C1 segment of cervical spinal cord (tissue), 14 donors: ENCODE results near the gene NTRK3.

Experiments
- DNase-seq, 14 donors: peaks; one replicate each; lab custom pipeline; 2025; lab: John Stamatoyannopoulos, UW

NTRK3 gene

GRCh38 chr15:88004399-88004798, 252.1 kb downstream of the NTRK3 start:
- DNase-seq: no peak

- no peak for DNase-seq
Observed at GRCh38 chr15:88003541-88004327, 252.8 kb downstream of the NTRK3 start.

GRCh38 chr15:88002706-88003105, 253.8 kb downstream of the NTRK3 start:
- no peak for DNase-seq

- DNase-seq: no peak
Observed at GRCh38 chr15:87998630-87999029, 257.9 kb downstream of the NTRK3 start.

- no peak for DNase-seq
Observed at GRCh38 chr15:87986776-87987175, 269.8 kb downstream of the NTRK3 start.

GRCh38 chr15:87985451-87985850, 271.1 kb downstream of the NTRK3 start:
- no peak for DNase-seq

- no peak for DNase-seq
Observed at GRCh38 chr15:87981969-87982368, 274.6 kb downstream of the NTRK3 start.

GRCh38 chr15:87977907-87978306, 278.6 kb downstream of the NTRK3 start:
- no peak for DNase-seq

- DNase-seq: no peak
Observed at GRCh38 chr15:87976552-87976951, 280.0 kb downstream of the NTRK3 start.

GRCh38 chr15:87973501-87974215, 282.9 kb downstream of the NTRK3 start:
- no peak for DNase-seq

GRCh38 chr15:87971076-87971475, 285.5 kb downstream of the NTRK3 start:
- no peak for DNase-seq

GRCh38 chr15:87967951-87968350, 288.6 kb downstream of the NTRK3 start:
- DNase-seq: no peak

GRCh38 chr15:87965304-87965703, 291.2 kb downstream of the NTRK3 start:
- no peak for DNase-seq

- DNase-seq: peak in 1 of 14 donors; percentile 61
Observed at GRCh38 chr15:87962428-87962827, 294.1 kb downstream of the NTRK3 start.

GRCh38 chr15:87961851-87962420, 294.6 kb downstream of the NTRK3 start:
- DNase-seq: peak in 4 of 14 donors; percentile 8 to 92 (median 12)

GRCh38 chr15:87959662-87960061, 296.9 kb downstream of the NTRK3 start:
- peak in 2 of 14 donors; percentile 21 to 31 for DNase-seq

GRCh38 chr15:87959080-87959479, 297.5 kb downstream of the NTRK3 start:
- no peak for DNase-seq

GRCh38 chr15:87955284-87955909, 301.1 kb downstream of the NTRK3 start:
- peak in 2 of 14 donors; percentile 22 to 30 for DNase-seq

GRCh38 chr15:87954793-87955192, 301.7 kb downstream of the NTRK3 start:
- DNase-seq: no peak

GRCh38 chr15:87952736-87953287, 303.7 kb downstream of the NTRK3 start:
- DNase-seq: no peak

- no peak for DNase-seq
Observed at GRCh38 chr15:87949575-87950223, 306.8 kb downstream of the NTRK3 start.
